A172 (cell line): ENCODE results near the gene UBL5. TPM values are rescaled to one million over a fixed set of nuclear protein-coding genes. Genes with fewer than 3 reads are reported as not detected.
"Not testable (repeated sequence)": the region's sequence is repeated elsewhere in the genome, so short reads cannot be mapped to it uniquely, and the experiment has no call there.

Experiments used
- DNase-seq: peaks from one replicate; pipeline ENCODE4 v3.0.0-alpha.2; 2015; ENCODE audit warnings: low spot score
- total RNA-seq: library from RNA; depleted of rRNA; stranded (reverse); fragments of >200 nt; shearing (Covaris generic); gene quantifications from 2 replicates; pipeline ENCODE4 v1.2.3, GENCODE V29; 2014

The UBL5 gene
- total RNA-seq, 1 experiment from 2014 or later = 506 TPM

DNA sequence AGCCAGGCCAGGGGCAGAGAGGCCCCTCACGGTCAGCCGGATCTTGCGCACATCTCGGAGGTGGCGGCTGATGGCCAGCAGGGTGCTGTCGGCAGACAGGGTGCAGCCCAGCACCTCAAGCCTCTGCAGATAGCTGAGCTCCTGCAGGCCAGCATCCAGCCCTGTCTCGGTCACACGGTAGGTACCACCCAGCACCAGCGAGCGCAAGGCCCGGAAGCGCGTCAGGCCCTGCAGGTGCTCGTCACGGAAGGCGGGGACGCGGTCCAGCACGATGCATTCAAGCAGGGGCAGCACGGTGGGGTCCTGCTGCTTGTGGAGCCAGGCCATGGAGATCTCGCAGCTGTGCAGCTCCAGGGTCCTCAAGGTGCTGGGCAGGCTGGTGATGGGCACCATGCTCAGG lies 16.6 kb upstream of the UBL5 start:
- no peak for DNase-seq

DNA sequence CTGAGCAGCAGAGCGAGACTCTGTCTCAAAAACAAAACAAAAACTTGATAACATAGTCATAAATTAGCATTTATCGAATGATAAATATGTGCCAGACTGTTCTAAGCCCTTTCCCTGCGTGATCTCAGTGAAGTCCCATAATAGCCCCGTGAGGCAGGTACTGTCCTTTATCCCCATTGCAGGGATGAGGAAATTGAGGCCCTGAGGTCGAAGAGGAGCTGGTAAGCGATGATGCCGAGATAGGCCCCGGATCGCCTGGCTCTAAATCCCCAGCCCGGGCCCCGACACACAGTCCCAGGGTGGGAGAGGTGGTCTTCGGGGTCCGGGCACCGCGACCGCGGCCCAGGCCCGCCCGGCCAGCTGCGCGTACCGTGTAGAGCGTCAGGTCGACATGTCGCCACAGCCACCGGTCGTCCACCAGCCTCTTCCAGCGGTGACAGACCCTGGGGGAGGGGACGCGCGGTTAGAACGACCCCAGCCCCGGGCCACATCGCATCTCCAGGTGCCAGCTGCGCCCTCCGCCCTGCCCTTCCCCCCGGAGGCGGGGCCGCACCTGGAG lies 9.5 kb upstream of the UBL5 start:
- DNase-seq = no peak

DNA sequence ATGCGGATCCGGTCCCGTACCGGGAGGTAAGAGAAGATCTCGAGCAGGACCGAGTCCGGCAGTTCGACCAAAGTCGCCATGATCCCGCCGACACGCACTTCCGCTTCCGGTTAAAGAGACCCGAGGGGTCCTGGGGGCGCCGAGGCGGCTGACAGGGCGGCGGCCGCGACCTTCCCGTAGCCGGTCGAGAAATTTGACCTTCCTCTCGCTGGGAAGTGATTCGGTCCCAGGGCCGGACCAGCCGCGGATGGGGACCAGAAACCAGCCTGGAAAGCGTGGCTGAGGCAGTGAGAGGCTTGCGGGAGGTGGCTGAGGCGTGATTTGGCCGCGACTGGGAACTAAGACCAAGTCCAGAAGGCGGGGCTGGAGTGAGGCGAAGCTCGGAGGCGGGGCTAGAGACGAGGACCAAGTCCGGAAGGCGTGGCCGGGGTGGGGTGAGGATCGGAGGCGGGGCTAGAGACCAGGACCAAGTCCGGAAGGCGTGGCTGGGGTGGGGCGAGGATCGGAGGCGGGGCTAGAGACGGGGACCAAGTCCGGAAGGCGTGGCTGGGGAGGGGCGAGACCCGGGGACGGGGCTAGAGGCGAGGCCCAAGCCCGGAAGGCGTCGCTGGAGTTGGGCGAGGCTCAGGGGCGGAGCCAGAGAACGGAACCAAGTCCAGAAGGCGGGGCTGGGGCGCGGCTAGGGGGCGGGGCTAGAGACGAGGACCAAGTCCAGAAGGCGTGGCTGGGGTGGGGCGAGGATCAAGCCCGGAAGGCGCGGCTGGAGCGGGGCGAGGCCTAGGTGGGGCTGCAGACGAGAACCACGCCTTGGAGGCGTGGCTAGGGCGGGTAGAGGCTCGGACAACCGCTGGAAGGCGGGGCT lies 8.8 kb upstream of the UBL5 start, which contains the start of gene FBXL12:
Gene FBXL12, minus strand, starts transcription at position 346 of the 862 bp plus-strand sequence. Its CDS starts 266 bp downstream, at position 80.
- DNase-seq = peak; percentile 98

DNA sequence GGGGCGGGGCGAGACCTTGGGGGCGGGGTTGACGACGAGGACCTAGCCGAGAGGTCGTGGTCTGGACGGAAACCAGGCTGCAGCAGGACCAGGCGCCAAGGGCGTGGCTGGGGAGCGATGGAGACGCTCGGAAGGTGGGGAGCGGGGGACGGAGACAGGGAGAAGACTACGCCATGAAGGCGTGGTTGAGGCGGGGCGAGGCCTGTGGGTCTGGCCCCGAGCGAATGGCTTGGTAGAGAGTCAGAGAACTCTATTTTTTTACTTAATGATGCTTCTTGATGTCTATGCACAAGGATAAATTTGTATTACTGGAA lies 8.2 kb upstream of the UBL5 start:
- no peak for DNase-seq

DNA sequence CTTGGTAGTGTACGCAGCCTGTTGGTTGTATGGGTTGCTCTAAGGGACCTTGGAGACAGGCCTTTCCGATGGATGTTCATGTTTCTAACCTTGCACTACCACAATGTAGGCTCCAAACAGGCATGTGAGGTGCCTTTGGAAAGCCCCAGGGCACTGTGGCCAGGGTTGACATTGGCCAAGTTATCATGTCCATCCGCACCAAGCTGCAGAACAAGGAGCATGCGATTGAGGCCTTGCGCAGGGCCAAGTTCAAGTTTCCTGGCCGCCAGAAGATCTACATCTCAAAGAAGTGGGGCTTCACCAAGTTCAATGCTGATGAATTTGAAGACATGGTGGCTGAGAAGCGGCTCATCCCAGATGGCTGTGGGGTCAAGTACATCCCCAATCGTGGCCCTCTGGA lies 7.7 kb upstream of the UBL5 start:
- not testable (repeated sequence) for DNase-seq

DNA sequence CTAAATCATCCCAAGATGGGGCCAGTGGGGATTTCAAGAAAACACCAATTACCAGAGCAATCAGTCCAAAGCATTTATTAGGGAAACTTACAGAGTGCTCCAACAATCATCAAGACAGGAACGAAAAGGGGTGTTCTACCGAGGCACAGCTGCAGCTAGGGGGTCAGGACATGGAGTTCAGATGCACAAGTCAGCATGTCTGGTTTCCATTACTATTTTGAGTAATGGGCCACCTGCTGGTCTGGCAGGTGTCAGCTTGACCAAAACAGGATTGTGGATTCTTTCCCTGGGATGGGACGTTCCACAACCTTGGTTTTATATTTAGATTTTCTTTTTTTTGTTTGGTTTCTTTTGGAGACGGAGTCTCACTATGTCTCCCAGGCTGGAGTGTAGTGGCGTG lies 3.9 kb upstream of the UBL5 start:
- no peak for DNase-seq

DNA sequence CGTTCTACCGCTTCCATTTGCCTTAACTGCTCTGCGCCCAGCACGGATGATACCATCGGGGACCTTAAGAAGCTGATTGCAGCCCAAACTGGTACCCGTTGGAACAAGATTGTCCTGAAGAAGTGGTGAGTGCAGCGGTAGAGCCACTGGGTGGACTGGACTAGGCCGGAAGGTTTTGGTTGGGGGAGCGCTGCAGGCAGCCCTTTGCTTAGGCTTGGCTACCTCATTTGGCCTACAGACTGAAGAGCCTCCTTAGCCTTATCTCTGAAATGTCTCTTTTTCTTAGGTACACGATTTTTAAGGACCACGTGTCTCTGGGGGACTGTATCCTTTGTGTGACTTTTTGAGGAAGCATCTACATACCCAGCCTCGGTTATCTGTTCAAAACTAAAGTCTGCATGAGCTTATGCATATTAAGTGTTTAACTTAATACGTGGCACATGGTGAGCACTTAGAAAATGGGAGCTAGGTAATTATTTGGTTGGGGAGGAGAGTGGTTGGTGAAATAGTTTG lies 889 bp downstream of the UBL5 start:
- no peak for DNase-seq

DNA sequence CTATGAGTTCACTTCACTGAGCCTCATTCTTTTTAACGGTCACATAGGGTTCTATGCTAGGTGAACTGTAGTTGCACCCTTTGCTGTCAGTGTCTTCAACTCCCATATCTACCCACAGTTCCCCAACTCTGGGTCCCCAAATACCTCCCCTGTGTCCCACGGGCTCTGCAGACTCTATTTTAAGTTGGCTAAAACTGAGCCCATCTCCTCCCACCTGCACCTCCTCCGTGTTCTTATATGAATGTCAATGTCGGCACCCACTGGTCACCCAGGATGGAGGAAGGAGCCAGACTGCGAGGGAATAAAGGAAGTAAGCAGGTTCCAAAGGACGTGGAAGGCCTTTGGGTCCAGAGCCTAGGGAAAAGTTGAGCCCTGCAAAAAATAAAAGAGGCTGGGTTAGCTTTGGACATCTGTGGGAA lies 6.6 kb downstream of the UBL5 start:
- DNase-seq = no peak

DNA sequence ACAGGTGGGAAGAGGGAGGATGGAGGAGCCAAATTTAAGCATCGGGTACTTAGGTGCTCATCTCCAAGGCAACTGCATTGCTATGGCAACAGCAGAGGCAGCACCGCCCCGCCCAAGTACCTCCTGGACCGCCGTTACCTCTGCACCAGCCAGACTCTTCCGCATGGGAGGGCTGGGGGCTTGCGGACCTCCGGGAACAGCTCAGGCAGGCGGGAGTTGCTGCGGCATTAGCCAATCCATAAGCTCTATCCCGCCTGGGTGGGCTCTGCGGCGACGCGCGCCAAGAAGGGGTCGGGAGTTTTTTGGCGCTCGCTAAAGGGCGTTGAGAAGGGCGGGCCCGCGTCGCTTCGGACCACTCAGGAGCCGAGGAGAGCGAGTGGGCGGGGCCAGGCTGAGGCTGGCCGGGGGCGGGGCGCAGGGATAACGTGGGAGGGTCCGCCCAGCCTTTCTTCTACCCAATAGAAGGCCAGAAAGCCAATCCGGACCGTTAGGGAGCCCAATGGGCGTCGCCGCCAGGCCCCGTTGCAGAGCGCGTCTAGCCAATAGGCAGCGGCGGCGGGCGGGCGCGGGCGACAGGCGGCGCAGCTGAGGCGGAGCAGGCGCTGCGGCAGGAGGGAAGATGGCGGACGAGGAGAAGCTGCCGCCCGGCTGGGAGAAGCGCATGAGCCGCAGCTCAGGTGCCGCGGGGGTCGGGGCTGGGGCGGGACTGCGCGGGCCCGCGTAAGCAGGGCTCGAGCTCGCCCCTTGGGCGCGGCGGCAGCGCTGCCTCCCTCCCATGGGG lies 7.2 kb downstream of the UBL5 start, which contains the start of gene PIN1:
Gene PIN1, plus strand, starts transcription at position 593 of the 781 bp plus-strand sequence. Its CDS starts 27 bp downstream, at position 620.
- peak; percentile 99 for DNase-seq

DNA sequence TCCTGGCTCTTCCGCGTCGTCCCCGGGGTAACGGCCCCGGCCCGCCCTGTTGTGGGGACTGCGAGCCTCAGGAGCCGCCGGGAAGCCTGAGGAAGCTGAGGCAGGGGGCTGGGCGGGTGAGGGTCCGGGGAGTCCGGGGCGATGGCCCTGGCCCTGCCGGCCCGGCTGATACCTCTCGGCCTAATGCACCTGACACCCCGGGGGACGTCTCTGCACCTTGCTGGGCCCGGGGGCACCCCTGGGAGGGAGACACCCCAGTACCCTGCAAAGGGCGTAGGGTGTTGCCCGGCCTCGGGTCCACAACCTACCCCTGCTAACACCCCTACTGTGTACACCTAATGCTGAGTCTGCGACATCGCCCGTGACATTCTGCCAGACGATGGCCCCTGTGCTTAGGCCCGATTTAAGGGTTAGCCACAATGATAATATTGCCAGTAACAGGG lies 7.8 kb downstream of the UBL5 start:
- DNase-seq = no peak

DNA sequence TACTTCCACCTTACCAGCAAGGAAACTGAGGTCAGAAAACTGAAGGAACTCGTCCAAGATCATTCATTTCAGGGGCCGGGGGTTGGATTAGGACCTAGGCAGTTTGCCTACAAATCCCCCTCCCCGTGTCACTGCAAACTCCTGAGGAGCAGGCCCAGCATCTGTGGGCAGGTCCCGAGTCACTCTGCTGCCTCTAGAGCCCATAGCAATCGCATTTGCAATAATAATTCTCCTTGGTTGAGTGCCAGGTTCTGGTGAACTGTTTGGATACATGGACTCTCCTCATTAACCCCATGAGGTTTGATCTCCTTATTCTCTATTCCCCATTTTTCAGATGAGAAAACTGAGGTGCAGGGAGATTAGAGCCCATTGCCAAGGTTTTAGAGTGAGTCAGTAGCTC lies 8.3 kb downstream of the UBL5 start:
- peak; percentile 27 for DNase-seq

DNA sequence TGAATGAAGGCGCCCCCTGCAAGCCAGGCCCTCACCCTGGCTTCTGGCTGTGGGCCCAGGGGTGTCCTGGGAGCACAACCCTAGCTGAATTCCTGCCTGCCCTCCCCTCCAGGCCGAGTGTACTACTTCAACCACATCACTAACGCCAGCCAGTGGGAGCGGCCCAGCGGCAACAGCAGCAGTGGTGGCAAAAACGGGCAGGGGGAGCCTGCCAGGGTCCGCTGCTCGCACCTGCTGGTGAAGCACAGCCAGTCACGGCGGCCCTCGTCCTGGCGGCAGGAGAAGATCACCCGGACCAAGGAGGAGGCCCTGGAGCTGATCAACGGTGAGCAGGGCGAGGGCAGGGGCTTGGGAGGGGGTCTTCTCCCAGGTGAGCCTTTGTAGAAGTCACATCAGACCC lies 10.6 kb downstream of the UBL5 start:
- DNase-seq = no peak

DNA sequence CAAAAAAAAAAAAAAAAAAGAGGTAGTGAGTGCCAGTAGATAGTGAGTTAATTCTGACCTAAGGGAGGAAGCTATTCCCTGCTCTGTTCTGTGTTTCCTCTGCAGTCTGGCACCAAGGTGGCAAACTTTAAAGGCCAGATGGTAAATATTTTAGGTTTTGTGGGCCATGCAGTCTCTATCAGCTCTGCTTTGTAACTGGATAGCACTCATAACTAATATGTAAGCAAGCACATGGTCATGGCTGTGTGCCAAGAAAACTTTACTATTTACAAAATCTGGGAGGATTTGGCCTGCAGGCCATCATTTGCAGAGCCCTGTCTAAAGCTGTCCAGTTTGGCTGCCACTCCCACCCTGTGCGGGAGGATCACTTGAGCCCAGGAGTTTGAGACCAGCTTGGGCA lies 11.7 kb downstream of the UBL5 start:
- DNase-seq = no peak

DNA sequence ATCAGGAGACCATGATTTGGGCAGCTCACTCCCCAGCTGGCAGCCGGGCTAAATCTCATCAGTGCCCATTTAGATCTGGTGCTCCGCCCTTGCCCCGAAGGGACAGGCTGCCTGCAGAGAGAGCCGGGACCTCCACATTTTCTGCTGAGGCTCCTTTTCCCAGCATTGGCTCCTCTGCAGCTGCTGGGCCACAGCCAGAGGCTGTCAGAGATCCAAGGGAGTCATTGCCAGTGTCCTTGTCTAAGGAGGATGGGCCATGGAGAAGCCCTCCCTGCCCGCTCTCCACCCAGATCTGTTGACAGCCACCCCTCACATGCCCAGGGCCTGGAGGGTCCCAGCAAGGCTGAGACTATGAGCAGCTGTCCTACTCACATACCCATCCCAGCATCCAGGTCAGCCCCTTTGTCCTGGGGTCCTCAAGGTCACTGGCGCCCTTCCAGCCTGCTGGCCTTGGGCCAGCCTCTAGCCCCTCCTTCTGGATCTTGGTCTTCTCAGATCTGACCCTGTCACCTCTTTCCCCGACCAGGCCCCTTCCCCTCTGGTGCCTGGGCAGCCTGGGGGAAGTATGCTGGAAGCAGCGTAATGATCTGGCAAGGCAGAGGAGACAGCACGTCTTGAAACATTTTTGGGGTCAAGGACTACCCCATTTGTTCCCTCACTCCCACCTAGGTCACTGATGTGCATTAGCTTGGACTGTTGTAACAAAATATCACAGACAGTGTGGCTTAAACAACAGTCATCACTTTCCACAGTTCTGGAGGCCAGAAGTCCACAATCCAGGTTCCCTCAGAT lies 15.3 kb downstream of the UBL5 start:
- no peak for DNase-seq

DNA sequence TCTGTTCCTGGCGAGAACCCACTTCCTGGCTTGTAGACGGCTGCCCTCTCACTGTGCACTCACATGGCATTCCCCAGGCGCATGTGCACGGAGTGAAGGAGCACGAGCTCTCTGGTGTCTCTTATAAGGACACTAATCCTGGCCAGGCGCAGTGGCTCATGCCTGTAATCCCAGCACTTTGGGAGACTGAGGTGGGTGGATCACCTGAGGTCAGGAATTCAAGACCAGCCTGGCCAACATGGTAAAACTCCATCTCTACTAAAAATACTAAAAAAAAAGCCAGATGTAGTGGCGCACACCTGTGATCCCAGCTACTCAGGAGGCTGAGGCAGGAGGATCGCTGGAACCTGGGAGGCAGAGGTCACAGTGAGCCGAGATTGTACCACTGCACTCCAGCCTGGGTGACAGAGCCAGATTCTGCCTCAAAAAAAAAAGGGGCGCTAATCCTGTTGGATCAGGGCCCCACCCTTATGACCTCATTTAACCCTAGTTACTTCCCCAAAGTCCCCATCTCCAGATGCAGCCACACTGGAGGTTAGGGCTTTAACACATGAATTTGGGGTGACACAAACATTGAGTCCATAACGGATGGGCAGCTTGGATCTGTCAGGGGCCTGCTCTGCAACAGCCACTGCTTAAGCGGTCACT lies 16.0 kb downstream of the UBL5 start:
- DNase-seq = not testable (repeated sequence)

DNA sequence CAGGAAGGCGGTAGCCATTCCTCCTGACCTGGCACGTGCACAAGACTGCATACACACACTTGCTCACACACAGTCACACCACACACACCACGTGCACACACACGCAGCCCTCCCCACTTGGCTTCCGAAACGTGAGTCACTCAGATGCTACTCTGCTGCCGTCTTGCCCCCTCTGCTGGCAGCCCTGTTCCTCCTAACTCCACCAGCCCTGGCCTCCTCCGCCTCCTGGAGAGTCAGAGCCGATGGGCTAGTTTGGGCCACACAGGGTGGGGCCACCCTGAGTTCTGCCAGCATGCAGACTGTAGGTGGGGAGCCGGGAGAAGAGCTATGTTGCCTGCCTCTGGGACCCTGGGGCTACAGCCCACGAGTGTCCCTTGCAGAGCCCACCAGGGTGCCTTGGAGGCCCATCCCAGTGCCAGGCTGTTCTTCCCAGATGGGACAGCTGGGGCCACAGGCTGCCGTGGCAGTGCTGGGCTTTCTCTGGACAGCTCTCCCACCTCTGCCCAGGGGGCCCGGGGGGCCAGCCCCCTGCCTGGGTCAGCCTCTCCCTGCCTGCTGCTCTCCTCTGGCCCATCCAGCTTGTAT lies 19.5 kb downstream of the UBL5 start:
- peak; percentile 75 for DNase-seq

DNA sequence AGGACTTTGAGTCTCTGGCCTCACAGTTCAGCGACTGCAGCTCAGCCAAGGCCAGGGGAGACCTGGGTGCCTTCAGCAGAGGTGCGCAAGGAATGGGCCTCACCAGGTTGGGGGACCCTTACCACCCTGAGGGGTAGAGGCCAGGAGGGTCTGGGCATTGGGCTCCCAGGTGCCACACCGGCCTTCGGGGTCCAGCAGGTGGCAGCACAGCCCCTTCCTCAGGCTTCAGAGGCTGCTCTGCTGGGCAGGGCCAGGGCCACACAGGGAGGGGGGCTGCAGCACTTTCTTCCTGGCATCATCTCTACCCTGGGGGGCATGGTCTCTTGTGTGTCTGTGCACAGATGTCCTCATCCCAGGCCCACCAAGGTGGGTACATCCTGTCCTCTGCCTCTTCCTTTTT lies 20.3 kb downstream of the UBL5 start:
- no peak for DNase-seq

DNA sequence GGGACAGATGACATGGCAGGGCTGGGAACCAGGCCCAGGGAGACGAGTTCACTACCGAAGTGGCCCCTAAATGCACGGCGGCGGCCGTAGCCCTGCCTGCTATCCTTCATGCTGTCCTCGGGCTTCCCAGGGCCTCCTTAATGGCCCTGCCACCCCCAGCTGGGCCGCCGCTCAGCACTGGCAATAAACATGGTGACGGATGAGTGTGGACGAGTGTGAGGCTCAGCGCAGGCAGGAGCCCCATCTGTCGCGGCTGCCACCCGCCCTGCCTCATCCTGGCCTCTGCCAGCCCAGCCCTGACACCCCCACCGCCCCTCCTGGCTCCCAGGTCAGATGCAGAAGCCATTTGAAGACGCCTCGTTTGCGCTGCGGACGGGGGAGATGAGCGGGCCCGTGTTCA lies 21.0 kb downstream of the UBL5 start:
- no peak for DNase-seq

DNA sequence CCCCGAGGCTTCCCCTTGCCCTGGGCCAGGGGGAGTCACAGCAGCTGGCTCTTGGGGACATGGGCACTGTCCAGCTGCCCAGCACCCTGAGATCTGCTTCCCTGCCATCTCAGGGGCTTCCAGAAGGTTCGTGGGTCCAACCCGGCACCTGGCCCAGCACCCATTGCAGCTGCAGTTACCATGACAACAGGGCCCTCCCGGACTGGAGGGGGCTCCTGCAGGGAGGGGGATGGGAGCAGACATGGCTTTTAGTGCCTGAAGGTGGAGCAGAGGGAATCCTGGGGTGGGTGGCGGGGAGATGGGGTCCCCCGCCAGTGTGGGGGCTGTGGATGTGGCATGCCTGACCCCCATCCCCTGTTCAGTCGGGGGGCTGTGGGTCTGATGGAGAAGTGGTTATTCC lies 22.1 kb downstream of the UBL5 start:
- DNase-seq = no peak

DNA sequence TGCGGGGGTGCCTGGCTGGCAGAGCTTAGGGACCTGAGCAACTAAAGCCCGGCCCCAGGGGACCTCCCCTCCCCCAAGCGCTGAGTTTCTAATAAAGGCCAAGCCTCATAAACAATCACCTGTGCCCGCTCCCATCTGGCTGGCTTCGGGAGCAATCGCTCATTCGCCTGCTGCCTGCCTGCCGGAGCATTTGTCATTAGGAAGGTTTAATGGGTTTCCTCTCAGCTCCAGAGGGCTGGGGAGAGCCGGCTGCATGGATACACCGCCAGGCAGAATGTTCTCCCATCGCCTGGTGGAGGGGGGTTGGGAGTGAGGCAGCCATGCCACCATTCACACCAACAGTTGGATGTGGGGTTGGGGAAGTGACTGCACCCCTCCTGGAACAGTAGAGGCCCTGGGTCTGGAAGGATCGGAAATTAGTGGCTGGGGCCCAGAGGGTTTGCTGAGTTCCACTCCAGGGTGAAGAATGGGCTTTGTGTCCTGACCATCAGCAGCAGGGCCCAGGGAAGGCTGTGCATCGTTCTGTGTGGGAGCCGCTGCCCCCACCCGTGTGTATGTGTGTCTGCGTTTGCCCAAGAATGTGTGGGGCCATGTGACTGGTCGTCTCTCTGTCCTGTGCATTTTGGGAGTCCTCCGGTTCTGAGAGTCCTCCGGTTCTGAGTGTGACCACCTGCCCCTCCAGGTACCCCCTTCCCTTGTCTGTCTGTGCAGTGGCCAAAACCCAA lies 22.7 kb downstream of the UBL5 start:
- DNase-seq = no peak
